HG02970 (cell line): ENCODE data around the gene FNDC7.
"Not testable (repeated sequence)": the region's sequence is repeated elsewhere in the genome, so short reads cannot be mapped to it uniquely, and the experiment has no call there.

Source experiments
- ATAC-seq: cut with Tn5 transposase; IDR thresholded peaks from one replicate; pipeline ENCODE4 v1.9.1; 2021; ENCODE audit warnings: mild to moderate bottlenecking, moderate library complexity, moderate number of reproducible peaks; ENCODE audit not compliant: unreplicated experiment, low FRiP score

FNDC7 gene

DNA sequence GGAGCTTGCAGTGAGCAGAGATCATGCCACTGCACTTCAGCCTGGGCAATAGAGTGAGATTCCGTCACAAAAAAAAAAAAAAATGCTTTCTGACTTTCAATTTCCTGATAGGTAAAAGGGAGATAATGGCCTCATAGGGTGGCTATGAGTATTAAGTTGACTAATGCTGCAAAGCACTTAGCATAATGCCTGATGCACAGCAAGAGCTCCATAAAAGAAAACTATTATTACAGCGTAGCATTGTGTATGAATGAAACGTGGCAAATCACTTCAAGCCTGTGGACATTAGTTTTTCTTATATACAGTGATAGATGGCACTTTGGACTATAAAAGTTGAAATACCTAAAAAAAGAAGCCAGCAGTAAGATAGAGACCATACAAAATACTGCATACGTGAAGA, 16.8 kb downstream of the FNDC7 start:
- ATAC-seq, result no peak

DNA sequence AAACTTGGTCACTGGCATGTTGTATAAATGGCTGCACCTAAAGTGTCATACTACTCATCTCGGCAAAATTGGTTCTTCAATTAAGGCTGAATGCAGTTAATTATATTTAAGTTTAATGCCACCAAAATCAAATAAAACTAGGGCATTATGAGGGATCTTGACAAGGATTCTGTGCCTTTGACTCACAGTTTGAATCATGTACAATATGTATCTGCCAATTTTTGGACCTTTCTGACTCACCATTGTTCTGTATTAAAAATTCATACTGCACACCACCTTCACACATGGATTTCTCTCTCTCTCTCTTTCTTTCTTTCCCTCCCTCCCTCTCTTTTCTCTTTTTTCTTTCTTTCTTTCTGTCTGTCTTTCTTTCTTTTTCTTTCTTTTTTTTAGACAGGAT, 19.7 kb downstream of the FNDC7 start:
- no peak for ATAC-seq

DNA sequence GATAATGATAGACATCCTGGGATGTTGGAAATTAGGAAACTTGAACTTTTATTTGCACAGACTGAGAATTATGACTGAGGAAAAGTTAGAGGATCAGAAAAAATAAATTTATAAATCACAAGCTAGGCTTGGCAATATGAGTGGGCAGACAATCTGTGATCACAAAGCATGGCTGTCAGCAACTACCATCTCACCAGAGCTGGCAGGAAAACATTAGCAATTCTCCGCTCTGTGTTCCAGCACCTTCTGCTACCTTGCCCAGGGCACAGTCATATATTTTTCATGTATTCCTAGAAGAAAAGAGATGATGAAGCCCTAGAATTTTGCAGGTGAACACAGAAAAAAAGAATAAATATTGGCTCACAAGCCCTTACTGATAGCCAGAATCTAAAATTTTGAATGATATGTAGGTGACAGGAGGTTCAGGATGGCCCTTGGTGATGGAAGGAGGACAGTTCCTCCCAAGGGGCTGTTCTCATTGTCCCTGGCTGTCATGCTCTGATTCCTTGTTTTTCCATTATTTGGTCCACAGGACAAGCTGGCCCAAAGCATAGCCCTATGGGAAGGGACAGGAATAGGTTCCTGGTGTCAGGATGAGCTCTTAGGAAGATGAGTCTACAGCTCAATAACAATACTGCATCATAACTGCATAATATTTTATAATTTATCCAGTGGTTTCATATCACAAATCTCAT, 21.6 kb downstream of the FNDC7 start:
- ATAC-seq, result no peak

DNA sequence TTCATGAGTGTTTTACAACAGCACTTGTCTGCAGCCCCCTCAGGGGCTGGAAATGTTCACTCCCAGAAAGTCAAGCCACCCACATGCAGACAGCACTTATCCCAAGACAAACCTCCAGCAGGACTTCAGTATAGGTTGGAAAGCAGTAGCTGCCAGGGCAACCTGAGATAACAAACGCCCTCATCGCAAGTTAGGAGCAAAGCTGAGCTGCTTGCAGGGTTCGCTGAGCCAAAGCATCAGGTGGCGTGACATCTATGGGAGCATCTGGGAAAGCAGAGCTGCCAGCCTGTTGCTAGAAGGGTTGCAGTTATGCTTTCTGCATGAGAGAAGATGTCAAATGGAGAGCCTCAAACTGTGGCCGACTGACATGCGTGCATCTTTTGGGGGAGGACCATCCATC, 29.5 kb downstream of the FNDC7 start:
- no peak for ATAC-seq

DNA sequence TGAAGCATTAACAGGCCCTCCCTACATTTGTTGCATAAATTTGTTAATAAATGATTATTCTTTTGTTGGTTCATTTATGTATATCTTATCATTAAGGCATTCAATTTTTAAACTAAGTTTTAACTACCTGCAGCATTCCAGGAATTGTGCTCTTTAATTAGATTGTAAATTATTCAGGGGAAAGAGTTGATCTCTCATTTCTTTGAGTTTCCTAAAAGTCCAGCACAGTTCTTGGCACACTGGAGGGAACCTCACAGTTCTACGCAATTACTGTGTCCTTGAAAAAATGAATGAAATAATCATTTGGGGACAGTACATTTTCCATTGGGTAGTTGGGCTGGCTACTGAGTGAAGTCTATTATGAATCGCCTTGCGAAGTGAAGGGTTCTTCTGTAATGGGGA, 33.3 kb downstream of the FNDC7 start:
- ATAC-seq, result no peak

DNA sequence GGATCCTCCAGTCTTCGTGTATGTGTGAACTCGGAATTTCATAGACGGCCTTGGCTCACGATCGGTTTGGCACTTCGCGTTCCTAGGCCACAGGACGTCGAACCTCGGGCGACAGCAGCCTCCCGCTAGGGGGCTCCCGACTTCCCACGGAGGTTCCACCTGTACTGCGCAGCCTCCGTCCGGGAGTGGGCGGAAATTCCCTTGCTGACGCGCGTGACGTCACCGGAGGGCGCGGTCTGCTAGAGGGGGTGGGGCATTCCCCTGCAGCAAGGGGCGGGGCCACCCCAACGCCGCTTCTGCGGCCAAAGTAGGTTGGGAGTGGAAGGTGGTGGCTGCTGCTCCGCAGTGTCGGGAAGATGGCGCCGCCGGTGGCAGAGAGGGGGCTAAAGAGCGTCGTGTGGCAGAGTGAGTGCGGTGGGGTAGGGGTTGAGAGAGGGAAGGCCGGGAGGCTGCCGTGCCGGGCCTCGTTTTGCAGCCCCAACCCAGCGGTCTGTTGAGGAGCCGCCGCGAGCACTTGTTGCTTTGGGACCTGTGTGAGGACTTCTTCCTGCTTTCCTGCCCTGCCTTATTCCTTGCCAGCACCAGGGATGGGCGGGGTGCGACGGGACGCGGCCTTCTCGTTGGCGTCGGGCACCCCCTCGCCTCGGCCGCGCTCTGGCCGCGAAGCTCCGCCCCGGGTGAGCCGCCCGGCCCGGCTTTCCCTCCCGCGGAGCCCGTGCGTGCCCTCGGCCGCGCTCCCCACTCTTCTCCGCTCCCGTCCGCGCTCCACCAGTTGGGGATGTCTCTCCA, 33.9 kb downstream of the FNDC7 start, which contains the start of gene STXBP3:
STXBP3 (plus strand) TSS at position 293 of the 789 bp plus-strand sequence; CDS start at position 357, 64 bp downstream.
- ATAC-seq, result peak; percentile 95

DNA sequence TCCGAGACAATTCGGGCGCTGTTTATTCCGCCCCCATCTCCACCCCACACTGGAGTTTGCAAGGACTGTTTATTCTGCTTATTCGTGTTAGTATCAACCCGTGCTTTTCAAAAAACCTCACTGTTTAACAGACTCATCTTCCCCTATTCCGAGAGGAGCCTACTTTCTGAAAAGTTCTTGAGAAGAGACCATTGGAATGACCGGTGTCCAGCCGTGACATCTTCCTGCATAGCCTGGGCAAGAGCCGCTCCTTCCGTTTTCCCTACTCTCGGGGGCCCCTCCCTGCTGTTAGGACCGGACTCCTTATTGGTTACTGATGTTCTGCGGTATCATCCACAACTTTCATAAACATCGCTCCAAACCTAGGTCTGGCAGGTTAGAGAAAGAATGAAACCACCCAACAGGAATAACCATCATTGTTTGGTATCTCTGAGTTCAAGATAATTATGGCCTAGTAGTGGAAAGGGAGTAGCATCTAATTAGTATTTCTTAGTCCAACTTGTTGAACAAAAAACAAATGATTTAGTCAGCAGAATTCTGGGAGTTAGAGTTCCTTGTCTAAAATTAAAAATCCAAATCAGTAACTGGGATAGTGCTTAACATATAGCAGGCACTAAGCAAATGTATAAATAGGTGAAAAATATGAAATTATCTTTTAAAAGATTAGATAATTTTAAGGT, 34.6 kb downstream of the FNDC7 start:
- peak; percentile 28 for ATAC-seq

DNA sequence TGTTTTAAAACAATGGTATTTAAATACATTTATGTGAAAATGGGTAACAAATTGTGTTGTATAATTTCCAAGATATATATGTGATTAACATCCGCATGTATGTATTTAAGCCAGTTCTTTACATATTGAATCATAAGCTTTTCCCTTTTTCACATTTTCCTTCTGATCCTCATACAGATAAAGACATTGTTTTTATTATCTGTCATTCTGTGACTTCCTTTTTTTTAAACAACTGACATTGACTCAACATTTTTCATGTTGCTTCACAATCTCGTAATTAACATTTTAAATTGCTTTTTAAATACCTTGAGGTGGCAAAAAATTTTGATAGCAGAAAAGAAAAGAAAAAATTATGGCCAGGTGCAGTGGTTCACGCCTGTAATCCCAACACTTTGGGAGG, 35.2 kb downstream of the FNDC7 start:
- ATAC-seq, result no peak

DNA sequence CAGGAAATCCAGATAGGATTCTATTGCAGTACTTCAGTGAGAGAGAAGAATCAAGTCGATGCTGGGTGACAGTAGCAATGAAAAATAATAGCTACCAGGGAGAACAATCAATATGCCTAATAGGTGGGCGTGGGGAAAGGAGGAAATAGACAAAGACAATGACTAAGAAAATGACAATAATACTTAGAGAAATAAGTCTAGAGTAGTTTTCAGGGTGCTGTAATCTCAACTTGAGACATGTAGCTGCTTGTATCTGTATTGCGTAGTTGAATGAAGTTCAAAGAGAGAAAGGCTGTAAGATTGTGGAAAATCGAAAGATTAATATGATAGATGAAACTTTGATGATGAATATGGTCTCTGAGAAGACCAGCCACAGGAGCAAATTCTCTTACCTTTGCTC, 36.4 kb downstream of the FNDC7 start:
- no peak for ATAC-seq

DNA sequence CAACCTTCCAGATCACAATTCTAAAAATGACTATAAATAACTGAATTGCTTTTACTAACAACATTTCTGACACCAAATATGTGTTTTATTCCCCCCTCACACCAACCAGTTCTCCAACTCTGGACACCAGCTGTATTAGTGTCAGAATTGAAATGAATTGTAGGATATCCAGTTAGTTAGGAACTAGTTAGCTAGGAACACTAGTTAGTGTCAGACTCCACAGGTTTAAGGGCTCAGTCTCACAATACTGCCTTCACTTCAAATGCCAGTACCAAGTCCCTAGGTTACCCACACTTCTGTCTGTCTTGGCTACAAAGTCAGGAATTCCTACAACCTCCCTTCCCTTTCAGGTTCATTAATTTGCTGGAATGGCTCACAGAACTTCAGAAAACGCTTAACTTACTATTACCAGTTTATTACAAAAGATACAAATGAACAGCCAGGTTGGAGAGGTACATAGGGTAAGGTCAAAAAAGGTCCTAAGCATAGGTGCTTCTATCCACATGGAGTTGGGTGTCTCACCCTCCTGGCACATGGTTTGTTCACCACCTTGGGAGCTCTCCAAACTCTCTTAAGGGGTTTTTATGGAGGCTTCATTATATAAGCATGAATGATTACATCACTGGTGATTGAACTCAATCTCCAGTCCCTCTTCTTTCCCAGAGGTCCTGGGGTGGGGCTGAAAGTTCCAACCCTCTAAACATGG, 37.9 kb downstream of the FNDC7 start:
- ATAC-seq, result no peak

DNA sequence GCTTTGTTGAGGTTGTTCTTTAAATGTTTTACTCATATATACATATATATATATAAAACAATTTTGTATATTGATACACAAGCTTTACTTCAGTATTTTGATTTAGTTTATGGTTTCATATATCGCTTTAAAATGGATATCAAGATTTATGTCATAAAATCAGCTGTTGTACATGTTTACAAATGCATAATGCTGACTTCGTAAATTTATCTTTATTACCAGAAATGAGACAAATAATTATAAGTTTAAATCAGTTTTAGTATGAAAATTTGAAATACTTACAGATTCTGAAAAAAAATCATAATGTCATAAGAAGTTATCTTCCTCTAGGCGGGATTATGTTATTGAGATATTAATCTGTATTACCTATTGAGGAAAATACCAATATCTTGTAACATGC, 40.7 kb downstream of the FNDC7 start:
- no peak for ATAC-seq

DNA sequence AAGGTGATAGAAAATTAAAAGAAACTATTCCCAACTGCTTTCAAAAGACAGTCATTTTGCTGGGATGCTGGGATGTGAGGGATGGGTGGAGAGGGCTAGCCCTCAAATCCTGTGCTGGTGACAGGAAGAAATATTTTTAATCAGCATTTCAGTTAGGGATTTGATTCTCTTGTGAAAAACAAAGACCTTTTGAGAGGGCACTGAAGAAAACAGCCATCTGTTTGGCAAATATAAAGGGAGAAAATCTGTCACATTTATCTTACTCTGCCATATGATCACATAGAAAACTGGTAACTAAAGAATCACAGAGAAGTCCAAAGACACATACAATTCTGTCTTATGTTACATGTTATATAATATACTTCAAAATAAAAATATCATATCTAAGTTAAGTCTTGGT, 46.1 kb downstream of the FNDC7 start:
- ATAC-seq, result no peak

DNA sequence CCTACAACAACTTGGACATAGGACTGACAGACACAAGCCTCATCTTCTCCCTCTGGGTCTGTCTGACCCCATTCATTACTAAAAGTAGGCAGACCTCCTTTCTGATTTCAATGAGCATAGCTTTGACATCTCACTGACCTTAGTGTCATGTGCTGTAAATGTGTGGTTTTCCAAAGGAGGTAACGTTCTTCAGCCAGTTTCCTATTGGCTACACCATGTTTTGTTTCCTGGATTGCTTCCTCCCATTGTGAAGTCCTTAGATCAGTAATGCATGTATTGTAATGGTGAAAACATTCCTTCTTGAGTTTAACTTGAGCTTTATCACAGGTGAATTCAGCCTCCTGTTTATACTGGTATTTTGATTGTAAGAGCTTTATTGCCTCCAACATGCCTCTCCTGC, 54.4 kb downstream of the FNDC7 start:
- no peak for ATAC-seq

DNA sequence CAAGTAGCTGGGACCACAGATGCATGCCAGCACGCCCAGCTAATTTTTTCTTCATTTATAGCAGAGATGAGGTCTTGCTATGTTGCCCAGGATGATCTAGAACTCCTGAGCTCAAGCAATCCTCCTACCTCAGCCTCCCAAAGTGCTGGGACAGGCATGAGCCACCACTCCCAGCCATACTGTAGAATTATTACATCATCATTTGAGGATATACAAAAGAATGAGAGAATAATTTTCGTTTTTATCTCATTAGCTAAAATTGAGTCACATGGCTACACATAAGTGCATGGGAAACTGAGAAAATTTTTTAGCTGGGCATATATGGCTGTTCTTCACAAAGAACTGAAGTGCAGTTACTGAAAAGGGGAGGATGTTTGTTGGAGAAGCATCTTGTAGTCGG, 55.0 kb downstream of the FNDC7 start:
- ATAC-seq, result no peak

DNA sequence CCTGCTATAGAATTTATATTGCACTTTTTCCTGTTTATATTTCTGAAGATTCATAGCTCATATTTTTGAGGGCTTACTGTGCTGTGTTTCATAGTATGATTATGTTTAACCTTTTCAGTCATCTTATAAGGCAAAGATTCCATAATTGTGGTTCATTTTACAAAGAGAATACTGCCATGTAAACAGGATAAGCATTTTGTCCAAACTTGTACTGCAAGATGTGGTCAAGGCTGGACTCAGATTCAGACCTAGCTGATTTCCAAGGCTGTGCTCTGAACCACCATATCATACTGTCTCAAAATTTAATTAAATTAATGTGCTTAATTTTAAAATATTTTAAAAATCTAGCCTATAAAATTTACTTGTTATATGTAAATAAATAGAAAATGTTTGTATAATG, 65.1 kb downstream of the FNDC7 start:
- ATAC-seq, result no peak

DNA sequence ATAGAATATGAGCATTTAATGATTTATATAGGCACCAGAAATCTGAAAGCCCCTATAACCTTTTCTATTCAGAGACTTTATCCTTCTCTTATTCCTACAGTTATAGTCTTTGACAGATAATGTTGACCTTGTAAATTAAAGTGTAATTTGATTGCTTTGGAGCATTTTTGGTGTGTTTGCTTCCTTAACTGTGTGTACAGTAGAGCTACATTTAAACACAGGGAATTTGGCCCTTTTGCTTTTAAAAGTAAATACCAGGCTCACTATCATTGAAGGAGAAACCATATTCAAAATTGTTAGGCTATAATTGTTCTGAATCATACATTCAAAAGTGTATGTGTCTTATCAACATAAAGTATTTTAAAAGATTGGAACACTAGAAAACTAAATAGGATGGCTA, 66.7 kb downstream of the FNDC7 start:
- ATAC-seq, result no peak

DNA sequence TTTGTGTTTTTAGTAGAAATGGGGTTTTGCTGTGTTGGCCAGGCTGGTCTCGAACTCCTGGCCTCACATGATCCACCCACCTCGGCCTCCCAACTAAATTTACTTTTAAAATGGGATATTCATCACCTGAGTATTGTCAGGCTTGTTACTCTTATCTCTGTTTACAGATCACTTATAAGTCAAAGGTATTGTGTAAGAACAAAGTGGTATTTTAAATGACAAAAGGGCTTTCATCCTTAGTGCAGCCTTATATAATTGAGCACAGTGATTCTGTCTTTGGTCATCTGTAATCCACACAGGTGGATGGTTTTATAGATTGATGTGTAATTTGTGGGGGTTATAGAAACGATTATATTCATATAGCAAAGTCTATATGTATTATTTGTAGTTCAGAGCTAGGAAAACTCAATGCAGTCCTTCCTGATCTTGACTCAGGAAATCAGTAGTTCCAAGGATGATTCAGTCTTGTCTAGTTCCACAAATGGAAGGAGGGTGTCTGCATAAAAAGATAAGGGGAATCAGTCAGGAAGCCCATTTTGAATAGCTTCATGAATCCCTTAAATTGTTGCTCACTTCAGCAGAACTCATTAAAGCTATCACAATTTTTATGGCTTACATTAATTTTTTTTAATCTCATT, 68.3 kb downstream of the FNDC7 start:
- ATAC-seq, result no peak

DNA sequence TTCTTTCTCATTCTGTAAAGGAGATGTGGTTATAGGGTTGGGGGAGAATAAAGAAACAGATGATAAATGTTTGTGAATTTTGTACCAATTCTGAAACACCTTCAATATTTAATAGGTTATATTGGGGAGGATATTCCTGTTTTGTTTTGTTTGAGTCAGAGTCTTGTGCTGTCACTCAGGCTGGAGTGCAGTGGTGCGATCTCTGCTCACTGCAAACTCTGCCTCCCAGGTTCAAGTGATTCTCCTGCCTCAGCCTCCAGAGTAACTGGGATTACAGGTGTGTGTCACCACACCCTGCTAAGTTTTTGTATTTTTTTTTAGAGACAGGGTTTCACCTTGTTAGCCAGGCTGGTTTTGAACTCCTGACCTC, 68.9 kb downstream of the FNDC7 start:
- not testable (repeated sequence) for ATAC-seq

DNA sequence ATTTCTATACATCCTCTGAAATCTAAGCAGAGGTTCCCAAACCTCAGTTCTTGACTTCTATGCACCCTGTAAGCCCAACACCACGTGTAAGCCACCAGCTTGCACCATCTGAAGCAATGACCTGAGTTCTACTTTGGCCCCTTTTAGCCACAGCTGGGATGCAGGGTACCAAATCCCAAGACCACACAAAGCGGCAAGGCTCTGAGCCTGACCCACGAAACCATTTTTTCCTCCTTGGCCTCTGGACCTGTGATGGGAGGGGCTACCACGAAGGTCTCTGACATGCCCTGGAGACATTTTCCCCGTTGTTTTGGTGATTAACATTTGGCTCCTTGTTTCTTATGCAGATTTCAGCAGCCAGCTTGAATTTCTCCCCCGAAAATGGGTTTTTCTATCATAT, 72.6 kb downstream of the FNDC7 start:
- ATAC-seq, result no peak

DNA sequence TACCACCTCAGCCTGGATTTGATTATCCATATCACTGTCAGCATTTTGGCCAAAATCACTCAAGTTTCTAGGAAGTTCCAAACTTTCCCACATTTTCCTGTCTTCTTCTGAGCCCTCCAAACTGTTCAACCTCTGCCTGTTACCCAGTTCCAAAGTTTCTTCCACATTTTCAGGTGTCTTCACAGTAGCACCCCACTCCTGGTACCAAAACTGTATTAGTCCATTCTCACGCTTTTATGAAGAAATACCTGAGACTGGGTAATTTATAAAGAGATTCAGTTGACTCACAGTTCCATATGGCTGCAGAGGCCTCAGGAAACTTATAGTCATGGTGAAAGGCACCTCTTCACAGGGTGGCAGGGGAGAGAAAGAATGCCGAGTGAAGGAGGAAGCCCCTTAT, 73.2 kb downstream of the FNDC7 start:
- no peak for ATAC-seq
